Measurements from ENCODE around the gene PPP1CA. TPM values are rescaled to one million over a fixed set of nuclear protein-coding genes. Genes with fewer than 3 reads are reported as not detected.

PPP1CA gene
- total RNA-seq, 1 experiment from 2014 or later = 238 TPM

DNA sequence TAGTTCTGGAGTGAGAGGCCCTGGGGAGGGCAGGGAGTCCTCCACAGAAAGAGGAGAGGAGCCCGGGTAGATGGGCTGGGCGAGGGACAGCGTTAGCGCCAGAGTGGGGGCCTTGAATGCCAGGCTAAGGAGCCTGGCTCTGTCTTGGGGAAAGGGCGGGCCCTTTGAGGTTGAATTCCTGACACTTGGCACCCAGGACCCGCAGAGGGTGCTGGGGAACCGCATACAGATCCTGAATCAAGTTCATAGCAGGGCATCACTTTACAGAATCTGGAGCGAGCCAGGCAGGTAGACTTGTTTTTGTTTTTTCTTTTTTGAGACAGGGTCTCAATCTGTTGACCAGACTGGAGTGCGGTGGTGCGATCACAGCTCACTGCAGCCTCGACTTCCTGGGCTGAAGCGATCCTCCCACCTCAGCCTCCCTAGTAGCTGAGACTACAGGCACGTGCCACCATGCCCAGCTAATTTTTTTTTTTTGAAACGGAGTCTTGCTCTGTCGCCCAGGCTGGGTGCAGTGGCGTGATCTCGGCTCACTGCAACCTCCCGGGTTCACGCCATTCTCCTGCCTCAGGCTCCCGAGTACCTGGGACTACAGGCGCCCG lies 19.9 kb upstream of the PPP1CA start:
- no peak overlapping the region for H2AFZ ChIP-seq (ENCODE audit: low read depth, low read length, poor library complexity, severe bottlenecking)
- ChIA-PET CTCF (interaction anchor here (1.0 to 1.7 kb wide), 3 partner anchors 20 to 84 kb away, joined by 3 to 6 read pairs (median 3); partner anchors contain the start of genes PITPNM1 and PPP1CA), RAD21 (ENCODE audit: low non-redundant PET in 1 of 2, low total read pairs in 2 of 2, uncharacterized antibody in 2 of 2, unreplicated experiment in 2 of 2) (no interaction called here), POLR2A (interaction anchor here (1.4 kb wide), 1 partner anchor 20 kb away, joined by 4 read pairs; the partner anchor contains the start of gene PPP1CA)
- H3K4me3 ChIP-seq (replicated peaks in 1 of 2; ENCODE audit: low read depth in 1 of 2, low read length in 2 of 2) = peak overlapping the region; percentile 38 to 63
- no peaks in the 10 kb centered on the region for H3K9me3 ChIP-seq (ENCODE audit: control insufficient read depth in 1 of 2, insufficient read depth in 1 of 2, low read depth in 1 of 2, low read length in 2 of 2)
- intact Hi-C loops (cut with micrococcal nuclease) = no loop called here
- peak overlapping the region; percentile 72 for H3K4me2 ChIP-seq (ENCODE audit: low read length)
- H4K20me1 ChIP-seq (ENCODE audit: insufficient read depth) = no peaks in the 10 kb centered on the region
- no peaks in the 10 kb centered on the region for H3K36me3 ChIP-seq (ENCODE audit: control insufficient read depth in 1 of 2, insufficient read depth in 2 of 2, low read length in 2 of 2)
- H3K27me3 ChIP-seq (ENCODE audit: insufficient read depth, low read length) = no peaks in the 10 kb centered on the region
- peaks cover 11 to 33% of the 10 kb centered on the region in 2 experiments; a peak in 3 of 4 replicates for H3K4me1 ChIP-seq (ENCODE audit: control insufficient read depth in 1 of 2, insufficient read depth in 2 of 2, low read length in 2 of 2)
- H3K9ac ChIP-seq (ENCODE audit: low read length) = peak overlapping the region; percentile 38
- ATAC-seq (peak; percentile 63), DNase-seq (ENCODE audit: low read depth, low spot score) (no peak)
- BruUV-seq (replicated peaks) = TSS peak; percentile 85
- H3K27ac ChIP-seq (ENCODE audit: low read depth, low read length) = peak overlapping the region; percentile 24; the same call in 1 of the 2 replicates
- H3K79me2 ChIP-seq (ENCODE audit: insufficient read depth, low read length) = no peaks in the 10 kb centered on the region
- no peaks in the 10 kb centered on the region for H3K9me2 ChIP-seq (ENCODE audit: insufficient read depth)
- TF ChIP-seq YY1 (IDR thresholded peaks at IDR 0.05; ENCODE audit: extremely low read depth, insufficient replicate concordance, low read depth, low read length) = no peak
- peak; percentile 61 for TF ChIP-seq TCF7L2 (IDR thresholded peaks at IDR 0.05; ENCODE audit: borderline replicate concordance, extremely low read depth, insufficient read depth, insufficient read length)

DNA sequence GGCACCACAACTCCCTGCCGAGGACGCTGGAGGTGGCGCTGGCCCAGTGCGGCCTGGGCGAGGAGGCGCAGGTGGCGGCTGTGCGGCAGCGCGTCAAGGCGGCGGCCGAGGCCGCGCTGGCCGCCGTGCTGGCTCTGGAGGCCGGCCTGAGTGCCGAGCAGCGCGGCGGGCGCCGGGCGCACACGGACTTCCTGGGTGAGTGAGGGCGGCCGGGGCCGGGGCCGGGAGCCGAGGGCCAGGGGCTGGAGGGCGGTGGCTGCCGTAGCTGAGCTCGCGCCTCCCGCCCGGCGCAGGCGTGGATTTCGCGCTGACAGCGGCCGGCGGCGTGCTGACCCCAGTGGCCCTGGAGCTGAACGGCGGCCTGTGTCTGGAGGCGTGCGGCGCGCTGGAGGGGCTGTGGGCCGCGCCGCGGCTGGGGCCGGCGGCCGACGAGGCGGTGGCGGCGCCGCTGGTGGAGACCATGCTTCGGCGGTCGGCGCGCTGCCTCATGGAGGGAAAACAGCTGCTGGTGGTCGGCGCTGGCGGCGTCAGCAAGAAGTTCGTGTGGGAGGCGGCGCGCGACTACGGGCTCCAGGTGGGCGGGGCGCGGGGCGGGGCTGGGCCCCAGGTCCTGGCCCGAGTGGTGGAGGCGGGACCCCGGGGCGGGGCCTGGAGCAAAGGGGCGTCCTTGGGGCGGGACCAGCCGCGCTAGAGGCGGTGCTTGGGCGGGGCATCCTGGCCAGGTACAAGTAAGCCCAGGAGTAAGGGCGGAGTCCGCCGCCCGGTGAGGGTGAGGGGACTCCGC lies 19.2 kb upstream of the PPP1CA start:
- Histone ChIP-seq H3K9ac (ENCODE audit: low read length) (peak overlapping the region; percentile 79), H3K4me1 (ENCODE audit: control insufficient read depth in 1 of 2, insufficient read depth in 2 of 2, low read length in 2 of 2) (peaks cover 17 to 40% of the 10 kb centered on the region in 2 experiments; a peak in 3 of 4 replicates)
- POLR2A ChIA-PET = interaction anchor here (0.5 to 1.4 kb wide), 2 partner anchors 19 to 73 kb away, joined by 3 to 4 read pairs; partner anchors contain the start of gene PPP1CA
- no peak for TF ChIP-seq RAD21 (IDR thresholded peaks at IDR 0.05; ENCODE audit: low read depth)
- TF ChIP-seq, protein P1, sequence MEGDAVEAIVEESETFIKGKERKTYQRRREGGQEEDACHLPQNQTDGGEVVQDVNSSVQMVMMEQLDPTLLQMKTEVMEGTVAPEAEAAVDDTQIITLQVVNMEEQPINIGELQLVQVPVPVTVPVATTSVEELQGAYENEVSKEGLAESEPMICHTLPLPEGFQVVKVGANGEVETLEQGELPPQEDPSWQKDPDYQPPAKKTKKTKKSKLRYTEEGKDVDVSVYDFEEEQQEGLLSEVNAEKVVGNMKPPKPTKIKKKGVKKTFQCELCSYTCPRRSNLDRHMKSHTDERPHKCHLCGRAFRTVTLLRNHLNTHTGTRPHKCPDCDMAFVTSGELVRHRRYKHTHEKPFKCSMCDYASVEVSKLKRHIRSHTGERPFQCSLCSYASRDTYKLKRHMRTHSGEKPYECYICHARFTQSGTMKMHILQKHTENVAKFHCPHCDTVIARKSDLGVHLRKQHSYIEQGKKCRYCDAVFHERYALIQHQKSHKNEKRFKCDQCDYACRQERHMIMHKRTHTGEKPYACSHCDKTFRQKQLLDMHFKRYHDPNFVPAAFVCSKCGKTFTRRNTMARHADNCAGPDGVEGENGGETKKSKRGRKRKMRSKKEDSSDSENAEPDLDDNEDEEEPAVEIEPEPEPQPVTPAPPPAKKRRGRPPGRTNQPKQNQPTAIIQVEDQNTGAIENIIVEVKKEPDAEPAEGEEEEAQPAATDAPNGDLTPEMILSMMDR (IDR thresholded peaks at IDR 0.05 in 2 of 3, conservative IDR thresholded peaks at IDR 0.05 in 1 of 3; ENCODE audit: borderline replicate concordance in 1 of 3, insufficient read depth in 1 of 3, low read depth in 2 of 3, low read length in 2 of 3) = no peak
- TF ChIP-seq ELF1 (IDR thresholded peaks at IDR 0.05; ENCODE audit: borderline replicate concordance, low read depth) = no peak
- TF ChIP-seq SRF (IDR thresholded peaks at IDR 0.05; ENCODE audit: low read depth) = no peak
- no peak for TF ChIP-seq EZH2 (IDR thresholded peaks at IDR 0.05)
- TF ChIP-seq JUND (IDR thresholded peaks at IDR 0.05) = no peak
- TF ChIP-seq, protein P2, sequence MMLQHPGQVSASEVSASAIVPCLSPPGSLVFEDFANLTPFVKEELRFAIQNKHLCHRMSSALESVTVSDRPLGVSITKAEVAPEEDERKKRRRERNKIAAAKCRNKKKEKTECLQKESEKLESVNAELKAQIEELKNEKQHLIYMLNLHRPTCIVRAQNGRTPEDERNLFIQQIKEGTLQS (IDR thresholded peaks at IDR 0.05) = no peak
- TF ChIP-seq ZNF274 (IDR thresholded peaks at IDR 0.05; ENCODE audit: low read depth, low read length) = no peak
- no peak for TF ChIP-seq FOSL1 (IDR thresholded peaks at IDR 0.05; ENCODE audit: low read depth)
- peak; percentile 69 for TF ChIP-seq POLR2AphosphoS5 (IDR thresholded peaks at IDR 0.05; ENCODE audit: low read depth, low read length)
- no peak for TF ChIP-seq EGR1 (IDR thresholded peaks at IDR 0.05; ENCODE audit: low read depth)
- TF ChIP-seq CEBPB (IDR thresholded peaks at IDR 0.05; ENCODE audit: low read depth) = no peak
- no peak for TF ChIP-seq CBX3 (IDR thresholded peaks at IDR 0.05; ENCODE audit: low read depth)
- no peak for TF ChIP-seq SIN3A (IDR thresholded peaks at IDR 0.05; ENCODE audit: low read depth)
- TF ChIP-seq TCF7L2 (IDR thresholded peaks at IDR 0.05; ENCODE audit: borderline replicate concordance, extremely low read depth, insufficient read depth, insufficient read length) = peak; percentile 35
- TF ChIP-seq SP1 (IDR thresholded peaks at IDR 0.05; ENCODE audit: low read depth) = no peak; the same call in 1 of the 2 replicates

More for the DNA sequence above, 19.2 kb upstream of the PPP1CA start:
- Histone ChIP-seq H3K27me3 (ENCODE audit: insufficient read depth, low read length) (no peaks in the 10 kb centered on the region), H3K4me2 (ENCODE audit: low read length) (peak overlapping the region; percentile 72), H3K9me3 (ENCODE audit: control insufficient read depth in 1 of 2, insufficient read depth in 1 of 2, low read depth in 1 of 2, low read length in 2 of 2) (no peaks in the 10 kb centered on the region), H3K79me2 (ENCODE audit: insufficient read depth, low read length) (no peaks in the 10 kb centered on the region), H2AFZ (ENCODE audit: low read depth, low read length, poor library complexity, severe bottlenecking) (no peak overlapping the region), H4K20me1 (ENCODE audit: insufficient read depth) (no peaks in the 10 kb centered on the region), H3K36me3 (ENCODE audit: control insufficient read depth in 1 of 2, insufficient read depth in 2 of 2, low read length in 2 of 2) (no peaks in the 10 kb centered on the region), H3K27ac (ENCODE audit: low read depth, low read length) (peak overlapping the region; percentile 83), H3K4me3 (replicated peaks in 1 of 2; ENCODE audit: low read depth in 1 of 2, low read length in 2 of 2) (peak overlapping the region; percentile 40 to 63), H3K9me2 (ENCODE audit: insufficient read depth) (no peaks in the 10 kb centered on the region)
- ChIA-PET CTCF (interaction anchor here (0.5 to 1.7 kb wide), 5 partner anchors 19 to 754 kb away, joined by 3 to 6 read pairs (median 3); partner anchors contain the start of genes PITPNM1 and PPP1CA), RAD21 (ENCODE audit: low non-redundant PET in 1 of 2, low total read pairs in 2 of 2, uncharacterized antibody in 2 of 2, unreplicated experiment in 2 of 2) (interaction anchor here in 1 of 2 experiments (1.3 kb wide), 1 partner anchor 19 kb away, joined by 4 read pairs; the partner anchor contains the start of gene PPP1CA)
- DNase-seq (ENCODE audit: low read depth, low spot score) (peak; percentile 81), ATAC-seq (peak; percentile 95)
- intact Hi-C loops (cut with micrococcal nuclease) = no loop called here
- BruUV-seq (replicated peaks) = no TSS peak
